HG03571 (cell line): Measurements from ENCODE around the gene SNN.

ENCODE experiments used
- ATAC-seq: cut with Tn5 transposase; IDR thresholded peaks from one replicate; pipeline ENCODE4 v1.9.1; 2021; ENCODE audit not compliant: unreplicated experiment

SNN gene

DNA sequence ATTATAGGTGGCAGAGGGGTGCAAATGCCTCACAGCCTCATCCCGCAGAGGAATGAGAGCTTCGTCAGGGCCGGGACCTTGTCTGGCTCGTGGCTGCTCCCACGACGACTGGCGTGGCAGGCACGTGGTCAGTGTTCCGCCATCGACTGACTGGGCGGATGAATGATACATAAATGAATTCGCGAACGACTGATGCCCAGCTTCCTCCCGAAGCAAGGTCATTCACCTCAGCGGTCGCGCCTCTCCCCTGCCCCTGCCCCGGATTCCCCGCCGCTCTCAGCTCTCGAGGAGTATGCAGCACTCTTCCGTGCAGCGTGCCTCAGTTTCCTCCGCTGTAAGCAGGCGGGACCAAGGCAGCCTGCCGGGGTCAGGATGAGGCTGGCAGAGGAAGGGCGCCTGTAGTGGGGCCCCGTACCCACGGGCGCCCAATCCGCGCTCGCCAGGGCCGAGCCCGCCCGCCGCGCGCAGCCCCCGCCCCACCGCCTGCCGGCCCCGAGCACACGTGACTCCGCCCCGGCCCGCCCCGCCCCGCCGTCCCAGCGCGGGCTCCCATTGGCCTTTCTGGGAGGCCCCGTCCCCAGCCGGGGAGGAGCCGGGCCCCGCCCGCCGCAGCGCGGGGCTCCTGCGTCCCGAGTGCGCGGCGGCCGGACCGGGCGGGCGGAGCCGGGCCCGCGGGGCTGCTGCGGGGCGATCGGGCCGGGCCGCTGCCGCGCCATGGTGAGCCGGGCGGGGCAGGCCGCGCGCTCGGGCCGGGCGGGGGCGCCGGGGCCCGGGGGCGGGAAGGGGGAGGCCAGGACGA is at the start of gene SNN:
Gene SNN (plus strand): TSS at position 632 of the 799 bp plus-strand sequence. CDS start 7,605 bp downstream, outside the sequence.
- no peak for ATAC-seq

DNA sequence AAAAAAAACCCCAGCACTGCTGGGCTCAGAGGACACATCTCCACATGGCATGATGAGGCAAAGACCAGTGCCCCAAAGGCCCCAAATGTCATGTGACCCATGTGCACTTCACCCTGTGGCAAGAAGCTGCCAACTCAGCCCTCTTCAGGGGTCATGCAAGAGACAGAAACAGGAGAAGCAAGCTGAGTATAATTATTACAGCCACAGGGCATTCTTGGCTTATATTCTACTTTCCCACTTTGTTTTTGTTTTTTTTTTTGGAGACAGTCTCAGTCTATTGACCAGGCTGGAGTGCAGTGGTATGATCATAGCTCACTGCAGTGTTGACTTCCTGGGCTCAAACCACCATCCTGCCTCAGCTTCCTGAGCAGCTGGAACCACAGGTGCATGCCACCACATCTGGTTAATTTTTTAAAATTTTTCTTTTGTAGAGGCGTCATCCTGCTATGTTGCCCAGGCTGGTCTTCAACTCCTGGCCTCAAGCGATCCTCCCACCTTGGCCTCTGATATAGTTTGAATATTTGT is 48.9 kb upstream of the SNN start:
- ATAC-seq, result peak; percentile 49

DNA sequence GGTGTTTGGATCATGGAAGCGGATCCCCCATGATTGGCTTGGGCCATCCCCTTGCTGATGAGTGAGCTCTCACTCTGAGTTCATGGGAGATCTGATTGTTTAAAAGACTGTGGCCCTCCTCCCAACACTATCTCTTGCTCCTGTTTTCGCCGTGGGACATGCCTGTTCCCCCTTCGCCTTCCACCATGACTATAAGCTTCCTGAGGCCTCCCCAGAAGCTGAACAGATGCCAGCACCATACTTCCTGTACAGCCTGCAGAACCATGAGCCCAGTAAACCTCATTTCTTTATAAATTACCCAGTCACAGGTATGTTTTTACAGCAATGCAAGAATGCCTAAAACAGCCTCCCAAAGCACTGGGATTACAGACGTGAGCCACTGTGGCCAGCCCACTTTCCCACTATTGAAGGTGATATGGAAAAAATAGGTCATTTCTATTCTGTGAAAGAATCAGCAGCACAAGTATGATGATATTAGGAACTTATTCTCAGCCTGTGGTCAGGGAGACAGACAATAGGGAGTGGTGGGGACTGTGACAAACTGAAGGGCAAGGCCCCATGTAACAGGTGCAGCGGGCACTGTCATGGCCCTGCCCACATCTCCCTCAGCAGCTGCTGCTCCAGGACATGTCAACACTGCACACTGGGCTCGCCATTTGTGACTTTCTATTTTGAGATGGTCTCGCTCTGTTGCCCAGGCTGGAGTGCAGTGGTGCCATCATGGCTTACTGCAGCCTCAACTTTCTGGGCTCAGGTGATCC is 47.8 kb upstream of the SNN start:
- ATAC-seq, result no peak

DNA sequence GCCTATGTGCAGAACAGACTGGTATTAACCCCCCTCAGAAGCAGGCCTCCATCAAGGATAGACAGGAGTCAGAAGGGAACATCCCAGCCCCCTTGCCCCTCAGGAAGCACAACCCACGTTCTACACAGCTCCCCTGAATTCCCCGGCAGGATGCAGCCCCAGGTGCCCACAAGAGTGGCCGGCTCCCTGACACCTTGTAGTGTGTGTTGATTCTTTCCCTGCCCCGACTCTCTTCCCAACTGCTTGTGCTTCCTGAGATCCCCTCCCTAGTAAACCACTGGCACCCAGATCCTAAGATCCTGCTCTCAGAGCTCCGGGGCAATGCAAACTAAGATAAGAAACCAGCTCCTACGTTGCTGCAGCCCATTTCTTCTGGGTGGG is 46.7 kb upstream of the SNN start:
- no peak for ATAC-seq

DNA sequence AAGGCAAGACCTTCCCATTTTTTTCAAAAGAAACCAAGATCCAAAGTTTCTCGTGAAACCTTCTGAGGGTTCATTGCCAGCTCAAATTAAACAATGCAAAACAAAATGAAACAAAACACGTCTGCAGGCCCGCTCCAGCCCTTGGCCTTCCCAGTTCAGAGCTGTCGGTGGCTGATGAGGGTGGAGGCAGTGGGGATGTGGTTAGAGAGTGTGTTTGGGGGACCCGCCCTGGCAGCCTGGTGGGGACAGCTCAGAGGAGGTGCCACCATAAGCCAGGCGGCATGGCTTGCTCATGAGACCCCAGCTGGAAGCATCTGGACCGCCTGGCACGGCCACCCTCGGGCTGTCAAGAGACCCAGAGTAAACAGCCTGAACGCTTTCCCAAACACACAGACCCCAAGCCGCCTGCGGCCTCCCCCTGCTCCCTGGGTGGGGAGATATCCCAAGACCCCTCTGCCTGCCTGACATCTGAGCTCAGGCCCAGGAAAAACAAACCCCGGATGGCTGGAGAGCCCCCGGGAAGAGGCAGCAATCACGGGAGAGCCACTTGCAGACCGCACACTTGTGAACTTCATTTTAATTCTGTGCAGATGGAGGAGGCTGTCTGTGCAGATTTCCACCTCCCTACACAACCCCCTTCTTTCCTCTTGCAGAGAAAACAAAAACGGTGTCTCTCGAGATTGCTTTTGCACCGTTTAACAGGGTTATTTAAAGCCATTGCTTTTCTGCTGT is 46.2 kb upstream of the SNN start:
- ATAC-seq, result no peak

DNA sequence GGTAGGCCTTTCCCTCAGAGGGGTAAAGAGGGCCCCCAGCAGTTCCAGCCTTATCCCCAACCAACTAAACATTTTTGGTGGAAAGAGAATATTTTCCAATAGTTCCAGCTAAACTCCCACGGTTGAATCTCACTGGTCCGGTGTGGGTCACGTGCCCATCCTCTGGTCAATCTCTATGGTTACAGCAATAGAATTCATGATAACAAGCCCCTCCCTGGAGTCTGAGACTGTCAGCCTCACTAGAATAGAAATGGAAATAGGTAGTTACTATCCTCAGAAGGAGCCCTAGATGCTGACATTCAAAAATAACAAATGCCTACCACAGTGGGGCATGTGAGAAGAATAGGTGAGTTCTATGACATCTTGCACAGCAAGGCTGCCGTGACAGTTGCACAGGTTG is 44.0 kb upstream of the SNN start:
- ATAC-seq, result no peak

DNA sequence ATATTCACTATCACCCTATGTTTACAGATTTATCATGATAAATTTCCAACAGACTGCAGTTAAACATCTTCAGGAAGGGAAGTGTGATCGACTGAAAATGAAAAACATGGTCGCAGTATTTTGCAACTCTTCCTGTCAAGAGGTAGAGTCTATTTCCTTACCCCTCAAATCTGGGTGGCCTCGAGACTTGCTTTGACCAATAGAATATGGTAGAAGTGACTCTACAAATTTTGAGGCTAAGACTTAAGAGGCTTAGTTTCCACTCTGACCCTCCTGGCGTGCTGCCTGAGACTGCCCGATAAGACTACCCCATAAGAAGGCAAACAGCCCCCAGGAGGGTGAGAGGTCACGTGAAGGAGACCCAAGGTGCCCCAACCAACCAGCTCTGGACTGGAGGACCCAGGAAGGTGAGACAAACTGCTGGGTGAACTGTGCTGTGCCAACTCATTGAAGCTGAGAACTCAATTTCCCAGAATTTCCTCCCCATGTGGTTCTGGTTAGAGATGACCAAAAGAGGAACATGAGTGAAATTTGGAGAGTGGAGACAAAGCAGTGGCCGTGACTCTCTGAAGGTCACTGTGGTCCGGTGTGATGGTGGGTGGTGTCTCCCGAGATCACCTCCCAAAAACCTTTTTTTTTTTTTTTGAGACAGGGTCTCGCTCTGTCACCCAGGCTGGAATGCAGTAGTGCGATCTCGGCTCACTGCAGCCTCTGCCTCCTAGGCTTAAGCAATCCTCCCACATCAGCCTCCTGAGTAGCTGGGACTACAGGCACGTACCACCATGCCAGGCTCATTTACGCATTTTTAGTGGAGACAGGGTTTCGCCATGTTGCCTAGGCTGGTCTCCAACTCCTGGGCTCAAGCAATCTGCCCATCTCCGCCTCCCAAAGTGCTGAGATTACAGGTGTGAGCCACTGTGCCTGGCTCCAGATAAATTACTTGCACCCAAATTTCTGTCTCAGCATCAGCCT is 43.3 kb upstream of the SNN start:
- ATAC-seq, result no peak

DNA sequence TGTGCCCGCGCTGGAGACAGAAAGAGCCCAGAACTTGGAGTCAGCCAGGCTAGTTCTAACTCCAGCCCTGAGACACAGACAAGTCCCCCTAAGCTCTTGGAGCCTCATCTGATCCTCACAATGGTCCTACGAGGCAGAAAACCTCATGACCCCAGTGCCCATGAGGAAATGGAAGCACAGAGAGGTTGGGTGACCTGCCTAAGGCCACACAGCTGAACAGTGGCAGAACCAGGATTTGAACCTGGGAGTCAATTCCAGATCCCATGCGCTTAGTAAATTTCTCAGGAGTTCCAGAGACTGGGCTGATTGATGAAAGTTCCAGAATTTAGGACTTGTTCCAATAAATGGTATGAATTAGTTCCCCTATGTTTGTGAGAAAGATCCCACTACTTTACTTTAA is 42.5 kb upstream of the SNN start:
- no peak for ATAC-seq

DNA sequence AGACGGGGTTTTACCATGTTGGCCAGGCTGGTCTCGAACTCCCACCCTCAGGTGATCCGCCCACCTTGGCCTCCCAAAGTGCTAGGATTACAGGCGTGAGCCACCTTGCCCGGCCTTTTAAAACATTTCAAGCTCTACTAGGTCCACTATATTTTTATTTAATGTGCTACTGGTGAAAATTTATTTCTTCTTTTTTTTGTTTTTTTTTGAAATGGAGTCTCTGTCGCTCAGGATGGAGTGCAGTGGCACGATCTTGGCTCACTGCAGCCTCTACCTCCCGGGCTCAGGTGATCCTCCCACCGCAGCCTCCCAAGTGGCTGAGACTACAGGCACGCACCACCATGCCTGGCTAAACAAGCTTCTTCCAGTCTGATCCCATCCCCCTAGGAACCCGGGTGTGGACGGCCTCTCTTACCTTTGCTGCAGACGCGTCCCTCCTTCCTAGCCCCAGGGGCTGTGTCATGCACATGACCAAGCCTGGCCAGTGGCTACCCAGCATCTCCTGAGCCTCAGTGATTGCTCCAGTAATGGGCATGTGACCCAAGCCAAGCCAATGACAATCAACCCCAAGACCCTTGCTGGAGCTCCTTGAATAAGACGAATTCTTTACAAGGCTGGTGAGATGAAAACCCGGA is 41.5 kb upstream of the SNN start:
- no peak for ATAC-seq

DNA sequence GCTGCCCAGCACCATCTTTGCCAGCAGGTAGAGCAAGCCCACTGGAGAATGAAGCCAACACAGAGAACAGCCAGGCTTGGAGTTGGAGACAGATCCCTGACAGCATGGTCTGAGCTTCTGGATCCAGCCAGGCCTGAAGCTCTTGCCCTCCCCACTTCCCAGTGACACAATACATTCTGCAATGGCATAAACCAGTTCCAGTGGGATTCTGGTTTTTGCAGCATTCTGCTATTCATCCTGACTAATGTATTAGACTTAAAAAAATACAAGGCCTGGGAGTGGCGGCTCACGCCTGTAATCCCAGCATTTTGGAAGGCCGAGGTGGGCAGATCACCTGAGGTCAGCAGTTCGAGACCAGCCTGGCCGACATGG is 41.0 kb upstream of the SNN start:
- no peak for ATAC-seq

DNA sequence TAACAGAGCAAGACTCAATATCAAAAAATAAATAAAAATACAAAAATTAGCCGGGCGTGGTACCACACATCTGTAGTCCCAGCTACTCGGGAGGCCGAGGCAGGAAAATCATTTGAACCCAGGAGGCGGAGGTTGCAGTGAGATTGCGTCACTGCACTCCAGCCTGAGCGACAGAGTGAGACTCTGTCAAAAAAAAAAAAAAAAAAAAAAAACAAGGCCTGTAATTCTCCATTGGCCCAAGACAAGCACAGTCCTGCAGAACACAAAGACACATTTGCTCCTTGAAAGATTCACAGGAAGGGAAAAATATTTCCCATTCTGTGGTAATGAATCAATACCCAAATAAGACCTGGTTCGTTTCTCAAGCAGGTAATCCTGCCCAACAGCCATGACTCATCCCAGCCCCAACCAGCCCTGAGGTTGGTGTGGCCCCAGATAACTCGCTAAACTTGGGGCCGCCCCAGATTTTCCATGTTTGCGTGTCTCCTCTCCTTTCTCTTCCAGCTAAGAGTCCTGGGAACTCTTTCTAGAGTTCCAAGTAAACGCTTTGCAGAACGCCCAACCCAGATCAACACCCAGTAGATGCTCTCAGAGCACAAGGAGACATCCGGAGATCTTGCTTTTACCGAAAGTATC is 40.3 kb upstream of the SNN start:
- no peak for ATAC-seq

DNA sequence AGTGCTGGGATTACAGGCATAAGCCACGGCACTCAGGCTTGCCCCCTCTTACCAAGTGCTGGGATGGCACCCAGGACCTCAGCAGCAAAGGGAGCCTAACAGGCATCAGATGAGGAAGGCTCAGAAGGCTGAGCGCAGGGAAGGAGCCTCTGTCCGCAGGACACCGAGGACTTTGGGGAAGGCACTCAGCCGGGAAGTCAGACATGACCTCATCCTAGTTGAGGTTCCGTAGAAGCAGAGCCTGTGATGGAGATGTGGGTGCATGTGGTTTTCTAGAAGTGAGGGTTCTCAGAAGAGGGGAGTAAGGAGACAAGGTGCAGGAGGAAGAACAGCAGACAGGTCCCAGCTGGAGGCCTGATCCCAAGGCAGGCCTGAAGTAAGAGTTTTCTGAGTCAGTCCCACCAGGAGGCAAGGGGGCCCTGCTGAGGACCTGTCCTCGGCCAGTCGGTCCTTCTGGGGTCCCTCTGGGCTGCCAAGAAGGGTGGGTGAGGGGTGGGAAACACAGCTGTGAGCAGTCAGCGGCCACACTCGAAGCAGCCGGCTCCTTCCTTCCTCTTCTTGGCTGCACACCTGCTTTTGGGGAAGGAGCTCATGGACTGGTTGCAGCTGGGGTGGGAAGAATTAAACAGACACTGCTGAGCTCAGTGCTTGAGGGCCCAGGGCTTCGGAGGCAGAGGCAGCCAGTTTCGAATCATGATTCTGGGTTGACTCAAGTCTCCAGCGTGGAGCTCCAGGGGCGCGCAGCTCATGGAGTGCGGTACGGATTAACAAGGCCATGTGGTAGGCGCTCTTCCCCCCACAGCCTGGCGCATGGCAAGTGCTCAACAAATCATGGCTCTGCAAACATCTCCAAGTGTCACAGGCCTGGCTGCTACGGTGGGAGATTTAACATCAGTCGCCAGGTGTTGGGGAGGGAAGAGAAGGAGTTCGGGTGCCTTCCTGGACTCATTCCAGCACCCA is 38.9 kb upstream of the SNN start:
- no peak for ATAC-seq

DNA sequence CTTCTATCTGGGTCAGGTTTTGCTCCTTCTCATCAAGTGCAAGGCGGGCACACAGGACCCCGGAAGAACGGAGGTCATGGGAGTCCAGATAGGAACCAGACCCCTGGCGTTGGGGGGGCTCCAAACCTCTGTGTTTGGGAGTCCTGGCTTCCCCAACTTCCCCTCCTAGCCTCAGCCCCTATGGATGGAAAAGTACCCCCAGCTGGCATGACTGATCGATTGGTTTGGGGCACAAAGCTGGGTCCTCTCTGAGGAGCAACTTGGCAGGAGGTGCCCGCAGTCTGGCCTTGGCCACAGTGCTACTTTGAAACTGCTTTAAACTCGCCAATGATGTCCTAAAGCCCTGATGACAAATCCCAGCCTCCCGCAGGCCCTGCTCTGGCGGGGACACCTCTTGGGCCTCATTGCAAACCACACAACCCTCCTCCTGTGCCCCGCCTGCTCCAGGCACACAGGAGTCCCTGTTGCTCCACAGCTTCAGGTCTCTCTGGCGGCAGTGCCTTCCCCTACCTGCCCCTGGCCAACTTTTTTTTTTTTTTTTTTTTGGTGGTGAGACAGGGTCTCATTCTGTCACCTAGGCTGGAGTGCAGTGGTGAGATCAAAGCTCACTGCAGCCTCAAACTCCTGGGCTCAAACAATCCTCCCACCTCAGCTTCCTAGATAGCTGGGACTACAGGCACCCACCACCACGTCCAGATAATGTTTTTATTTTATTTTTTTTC is 38.0 kb upstream of the SNN start:
- ATAC-seq, result no peak

DNA sequence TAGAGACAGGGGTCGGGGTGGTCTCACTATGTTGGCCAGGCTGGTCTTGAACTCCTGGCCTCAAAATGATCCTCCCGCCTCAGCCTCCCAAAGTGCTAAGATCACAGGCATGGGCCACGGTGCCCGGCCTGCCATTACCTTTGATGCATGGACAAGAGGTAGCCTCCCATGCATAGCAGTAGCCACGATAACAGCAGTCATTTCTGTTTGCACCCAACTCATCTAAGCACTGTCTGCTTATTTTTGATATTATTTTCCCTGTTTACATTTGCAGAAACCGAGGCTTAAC is 37.5 kb upstream of the SNN start:
- ATAC-seq, result no peak

DNA sequence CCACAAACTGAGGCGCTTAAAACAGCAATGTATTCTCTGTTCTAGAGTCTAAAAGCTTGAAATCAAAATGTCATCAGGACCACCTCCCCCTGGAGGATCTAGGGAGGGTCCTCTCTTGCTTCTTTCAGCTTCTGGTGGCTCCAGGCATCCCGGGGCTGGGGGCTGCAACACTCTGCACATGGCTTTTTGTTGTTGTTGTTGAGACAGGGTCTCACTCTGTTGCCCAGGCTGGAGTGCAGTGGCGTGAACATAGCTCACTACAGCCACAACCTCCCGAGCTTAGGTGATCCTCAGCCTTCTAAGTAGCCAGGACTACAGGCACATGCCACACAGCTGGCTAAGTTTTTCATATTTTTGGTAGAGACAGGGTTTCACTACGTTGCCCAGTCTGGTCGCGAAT is 37.0 kb upstream of the SNN start:
- no peak for ATAC-seq

DNA sequence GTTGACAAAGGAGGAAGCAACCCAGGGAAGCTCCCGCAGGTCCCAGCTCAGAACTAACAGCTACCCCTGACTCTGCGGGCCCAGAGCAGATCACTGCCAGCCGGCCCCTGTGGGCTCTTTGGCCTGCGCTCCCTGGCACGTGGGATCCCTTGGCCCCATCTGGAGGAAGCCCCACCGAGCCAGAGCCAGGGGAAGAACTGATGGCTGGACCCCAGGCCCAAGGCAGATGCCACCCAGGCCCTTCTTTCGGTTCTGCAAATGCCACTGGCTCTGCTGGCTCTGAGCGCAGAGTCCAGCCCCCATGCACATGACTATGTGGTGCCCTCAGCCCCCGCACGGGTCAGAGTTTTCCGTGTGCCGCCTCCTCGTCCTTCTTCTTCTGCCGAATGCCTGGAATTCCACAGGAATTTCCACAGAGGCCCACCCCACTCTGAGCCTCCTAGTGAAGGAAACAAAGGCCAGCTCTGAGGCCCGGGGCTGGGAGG is 35.8 kb upstream of the SNN start:
- ATAC-seq, result no peak

DNA sequence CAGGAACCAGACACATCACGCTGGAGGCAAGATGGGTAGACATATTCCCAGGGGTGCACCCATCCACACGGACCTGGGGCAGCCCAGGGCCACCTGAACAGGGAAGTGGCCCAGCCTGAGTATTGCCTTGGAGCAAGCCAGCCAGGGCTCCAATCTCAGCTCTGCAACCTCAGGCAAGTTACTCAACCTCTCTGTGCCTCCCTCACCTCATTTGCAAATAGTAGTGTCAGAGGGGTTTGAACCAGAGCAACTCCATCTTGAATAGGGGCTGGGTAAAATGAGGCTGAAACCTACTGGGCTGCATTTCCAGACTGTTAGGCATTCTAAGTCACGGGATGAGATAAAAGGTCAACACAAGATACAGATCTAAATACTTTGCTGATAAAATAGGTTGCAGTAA is 35.1 kb upstream of the SNN start:
- ATAC-seq, result no peak

DNA sequence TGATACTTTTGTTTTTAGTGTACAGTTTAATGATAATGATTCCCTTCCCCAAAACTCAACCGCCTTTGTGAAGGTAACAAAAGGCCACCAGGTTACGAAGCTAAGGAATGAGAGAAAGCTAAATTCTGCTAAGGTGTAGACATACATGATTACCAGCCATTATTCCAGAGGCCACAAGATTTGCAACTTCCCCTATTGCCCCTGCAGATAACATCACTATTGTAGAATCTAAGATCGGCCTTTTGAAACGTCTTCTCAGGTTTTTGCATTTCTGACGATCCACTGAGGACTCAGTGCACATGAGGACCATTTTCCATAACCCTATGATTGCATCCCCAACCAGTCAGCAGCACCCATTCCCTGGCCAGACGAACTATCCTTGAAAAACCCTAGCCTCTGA is 33.9 kb upstream of the SNN start:
- no peak for ATAC-seq
